ENCODE measurements around the gene SMAD6.
A peak's percentile ranks its signal among the peaks of the same experiment; 100 is the strongest.

The SMAD6 gene

DNA sequence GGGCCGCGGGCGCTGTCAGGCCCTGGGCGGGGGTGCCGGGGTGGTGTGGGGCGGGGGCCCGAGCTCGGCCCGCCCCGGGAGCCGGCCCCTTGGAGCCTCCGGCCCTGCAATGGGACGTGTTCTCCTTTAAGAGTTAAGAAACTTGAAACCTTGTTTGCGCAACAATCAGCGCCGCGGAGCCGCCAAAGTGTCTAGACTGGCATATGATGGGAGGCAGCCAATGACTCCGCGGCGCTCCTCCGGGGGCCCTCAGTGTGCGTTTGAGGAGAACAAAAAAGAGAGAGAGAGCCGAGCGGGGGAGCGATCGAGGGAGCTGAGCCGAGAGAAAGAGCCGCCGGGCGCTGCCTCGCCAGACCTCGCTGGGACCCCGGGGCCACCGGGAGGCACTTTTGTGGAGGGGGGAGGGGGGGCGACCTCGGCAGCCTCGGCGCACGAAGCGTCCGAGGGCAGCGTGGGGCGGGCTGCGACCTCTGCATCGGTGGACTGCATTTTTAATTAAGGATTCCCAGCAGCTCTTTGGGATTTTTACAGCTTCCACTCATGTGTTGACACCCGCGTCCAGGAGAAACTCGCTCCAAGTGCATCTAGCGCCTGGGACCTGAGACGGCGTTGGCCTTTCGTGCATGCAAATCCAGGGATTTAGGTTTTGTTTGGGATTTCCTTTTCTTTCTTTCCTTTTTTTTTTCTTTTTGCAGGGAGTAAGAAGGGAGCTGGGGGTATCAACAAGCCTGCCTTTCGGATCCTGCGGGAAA, at the start of gene SMAD6:
SMAD6 (plus strand) TSS at position 202 of the 752 bp plus-strand sequence. CDS start 1,023 bp downstream, outside the sequence.
- H3K27ac ChIP-seq = peak within 1 kb of the TSS; percentile 96
- TF ChIP-seq, protein P1, sequence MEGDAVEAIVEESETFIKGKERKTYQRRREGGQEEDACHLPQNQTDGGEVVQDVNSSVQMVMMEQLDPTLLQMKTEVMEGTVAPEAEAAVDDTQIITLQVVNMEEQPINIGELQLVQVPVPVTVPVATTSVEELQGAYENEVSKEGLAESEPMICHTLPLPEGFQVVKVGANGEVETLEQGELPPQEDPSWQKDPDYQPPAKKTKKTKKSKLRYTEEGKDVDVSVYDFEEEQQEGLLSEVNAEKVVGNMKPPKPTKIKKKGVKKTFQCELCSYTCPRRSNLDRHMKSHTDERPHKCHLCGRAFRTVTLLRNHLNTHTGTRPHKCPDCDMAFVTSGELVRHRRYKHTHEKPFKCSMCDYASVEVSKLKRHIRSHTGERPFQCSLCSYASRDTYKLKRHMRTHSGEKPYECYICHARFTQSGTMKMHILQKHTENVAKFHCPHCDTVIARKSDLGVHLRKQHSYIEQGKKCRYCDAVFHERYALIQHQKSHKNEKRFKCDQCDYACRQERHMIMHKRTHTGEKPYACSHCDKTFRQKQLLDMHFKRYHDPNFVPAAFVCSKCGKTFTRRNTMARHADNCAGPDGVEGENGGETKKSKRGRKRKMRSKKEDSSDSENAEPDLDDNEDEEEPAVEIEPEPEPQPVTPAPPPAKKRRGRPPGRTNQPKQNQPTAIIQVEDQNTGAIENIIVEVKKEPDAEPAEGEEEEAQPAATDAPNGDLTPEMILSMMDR (IDR thresholded peaks at IDR 0.05; ENCODE audit: low read depth, low read length) = no peak
- H3K9me3 ChIP-seq (ENCODE audit: severe bottlenecking) = no peaks in the 10 kb centered on the region
- peaks cover 3% of the 10 kb centered on the region; the same call in 1 of the 2 replicates for H3K36me3 ChIP-seq
- H3K4me3 ChIP-seq (ENCODE audit: low read depth, low read length) = peak within 1 kb of the TSS; percentile 65
- DNase-seq = peak; percentile 97
- H3K27me3 ChIP-seq (ENCODE audit: insufficient read depth, low read depth, severe bottlenecking) = no peaks in the 10 kb centered on the region

DNA sequence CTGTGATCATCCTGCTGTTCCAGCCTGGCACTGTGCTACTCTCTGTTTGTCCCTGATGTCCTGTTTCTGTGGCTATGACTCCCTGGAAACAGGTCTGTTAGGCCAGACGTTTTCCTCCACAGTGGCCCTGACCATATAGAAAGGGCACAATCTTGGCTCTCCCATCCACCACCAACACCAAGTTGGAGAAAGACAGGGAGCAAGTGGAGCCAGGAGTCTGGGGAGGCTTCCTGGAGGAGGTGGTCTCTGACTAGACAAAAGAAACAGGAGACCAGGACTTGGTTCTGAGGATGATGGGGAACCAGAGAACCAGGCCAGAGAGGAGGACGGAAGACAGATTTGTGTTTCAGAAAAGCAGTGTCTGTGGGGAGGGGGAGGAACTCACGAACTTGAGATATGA, 49.2 kb upstream of the SMAD6 start:
- TF ChIP-seq, protein P1 (IDR thresholded peaks at IDR 0.05; ENCODE audit: low read depth, low read length) = no peak

DNA sequence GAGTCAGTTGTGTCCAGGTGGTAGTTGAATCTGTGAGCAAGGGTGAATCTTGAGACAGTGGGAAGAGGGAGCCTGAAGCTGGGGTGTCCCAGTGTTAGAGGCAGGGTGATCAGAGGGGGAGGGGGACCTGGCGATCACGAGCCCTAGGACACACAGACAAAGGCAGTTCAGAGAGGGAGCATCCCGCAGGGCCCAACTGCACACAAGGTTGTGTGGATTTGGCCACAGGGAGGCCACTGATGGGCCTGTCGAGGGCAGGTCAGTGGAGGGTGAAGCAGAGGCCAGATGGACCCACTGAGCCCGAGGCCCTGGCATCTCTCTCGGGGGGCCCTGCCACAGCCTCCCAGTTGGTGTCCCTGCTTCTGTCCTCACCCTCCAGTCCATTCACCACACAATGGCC, 48.6 kb upstream of the SMAD6 start:
- no peak overlapping the region for H3K4me3 ChIP-seq (ENCODE audit: low read depth, low read length)
- no peaks in the 10 kb centered on the region for H3K9me3 ChIP-seq (ENCODE audit: severe bottlenecking)
- no peaks in the 10 kb centered on the region for H3K36me3 ChIP-seq
- no peaks in the 10 kb centered on the region for H3K27me3 ChIP-seq (ENCODE audit: insufficient read depth, low read depth, severe bottlenecking)
- H3K27ac ChIP-seq = no peak overlapping the region
- TF ChIP-seq, protein P1 (IDR thresholded peaks at IDR 0.05; ENCODE audit: low read depth, low read length) = no peak
- DNase-seq = no peak

More for the DNA sequence above, 49.2 kb upstream of the SMAD6 start:
- H3K36me3 ChIP-seq = no peaks in the 10 kb centered on the region
- H3K4me3 ChIP-seq (ENCODE audit: low read depth, low read length) = no peak overlapping the region
- H3K9me3 ChIP-seq (ENCODE audit: severe bottlenecking) = no peaks in the 10 kb centered on the region
- no peak overlapping the region for H3K27ac ChIP-seq
- DNase-seq = no peak
- H3K27me3 ChIP-seq (ENCODE audit: insufficient read depth, low read depth, severe bottlenecking) = no peaks in the 10 kb centered on the region

DNA sequence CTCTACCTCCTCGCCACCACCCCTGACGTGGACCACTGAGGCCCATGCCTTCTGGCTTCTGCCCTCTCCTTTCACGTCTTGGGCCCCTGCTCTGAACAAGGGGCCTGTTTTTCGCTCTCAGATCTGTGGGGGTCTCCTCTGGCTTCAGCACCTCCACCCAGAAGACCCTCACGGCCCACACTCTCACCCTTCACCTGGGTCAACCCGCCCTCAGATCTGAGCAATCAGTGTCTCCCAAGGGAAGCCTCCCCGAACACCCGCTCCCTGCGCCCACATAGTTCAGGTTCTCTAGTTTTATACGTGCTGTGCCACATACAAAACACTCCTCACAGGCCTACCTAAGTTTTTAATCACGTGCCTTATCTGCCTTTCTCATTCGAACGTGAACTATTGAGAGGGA, 48.2 kb upstream of the SMAD6 start:
- H3K27ac ChIP-seq = no peak overlapping the region
- TF ChIP-seq, protein P1 (IDR thresholded peaks at IDR 0.05; ENCODE audit: low read depth, low read length) = no peak
- no peaks in the 10 kb centered on the region for H3K27me3 ChIP-seq (ENCODE audit: insufficient read depth, low read depth, severe bottlenecking)
- no peak for DNase-seq
- no peak overlapping the region for H3K4me3 ChIP-seq (ENCODE audit: low read depth, low read length)
- no peaks in the 10 kb centered on the region for H3K9me3 ChIP-seq (ENCODE audit: severe bottlenecking)
- no peaks in the 10 kb centered on the region for H3K36me3 ChIP-seq

DNA sequence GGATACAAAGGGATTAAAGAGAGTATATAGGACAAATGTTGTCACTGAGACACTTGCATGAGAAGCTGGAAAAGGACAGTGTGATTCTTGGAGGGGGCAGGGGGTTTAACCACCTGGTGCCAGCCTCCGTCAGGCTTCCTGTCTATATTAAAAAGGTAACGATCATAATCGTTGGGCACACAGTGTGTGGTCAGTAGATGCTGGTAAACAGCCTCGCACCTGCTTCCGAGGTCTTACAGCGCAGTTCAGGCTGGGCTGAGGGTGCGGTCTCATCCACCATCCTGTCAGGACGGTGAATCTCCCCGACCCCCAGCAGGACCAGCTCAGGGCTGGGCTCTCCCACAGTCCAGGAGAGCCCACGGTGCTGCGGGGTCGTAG, 47.7 kb upstream of the SMAD6 start:
- TF ChIP-seq, protein P1 (IDR thresholded peaks at IDR 0.05; ENCODE audit: low read depth, low read length) = no peak
- Histone ChIP-seq H3K36me3 (no peaks in the 10 kb centered on the region), H3K9me3 (ENCODE audit: severe bottlenecking) (no peaks in the 10 kb centered on the region), H3K27me3 (ENCODE audit: insufficient read depth, low read depth, severe bottlenecking) (no peaks in the 10 kb centered on the region), H3K27ac (no peak overlapping the region), H3K4me3 (ENCODE audit: low read depth, low read length) (no peak overlapping the region)
- no peak for DNase-seq
